ENCODE measurements around the gene DUSP28. TPM values are rescaled to one million over a fixed set of nuclear protein-coding genes. Genes with fewer than 3 reads are reported as not detected.
A peak's percentile ranks its signal among the peaks of the same experiment; 100 is the strongest.

DUSP28 gene
- total and polyA plus RNA-seq, 10 of the 15 experiments (the other 5 are each of a cell fraction or from before 2014, with no cell fraction given) = 2.5 to 12.5 (median 6.4) TPM

DNA sequence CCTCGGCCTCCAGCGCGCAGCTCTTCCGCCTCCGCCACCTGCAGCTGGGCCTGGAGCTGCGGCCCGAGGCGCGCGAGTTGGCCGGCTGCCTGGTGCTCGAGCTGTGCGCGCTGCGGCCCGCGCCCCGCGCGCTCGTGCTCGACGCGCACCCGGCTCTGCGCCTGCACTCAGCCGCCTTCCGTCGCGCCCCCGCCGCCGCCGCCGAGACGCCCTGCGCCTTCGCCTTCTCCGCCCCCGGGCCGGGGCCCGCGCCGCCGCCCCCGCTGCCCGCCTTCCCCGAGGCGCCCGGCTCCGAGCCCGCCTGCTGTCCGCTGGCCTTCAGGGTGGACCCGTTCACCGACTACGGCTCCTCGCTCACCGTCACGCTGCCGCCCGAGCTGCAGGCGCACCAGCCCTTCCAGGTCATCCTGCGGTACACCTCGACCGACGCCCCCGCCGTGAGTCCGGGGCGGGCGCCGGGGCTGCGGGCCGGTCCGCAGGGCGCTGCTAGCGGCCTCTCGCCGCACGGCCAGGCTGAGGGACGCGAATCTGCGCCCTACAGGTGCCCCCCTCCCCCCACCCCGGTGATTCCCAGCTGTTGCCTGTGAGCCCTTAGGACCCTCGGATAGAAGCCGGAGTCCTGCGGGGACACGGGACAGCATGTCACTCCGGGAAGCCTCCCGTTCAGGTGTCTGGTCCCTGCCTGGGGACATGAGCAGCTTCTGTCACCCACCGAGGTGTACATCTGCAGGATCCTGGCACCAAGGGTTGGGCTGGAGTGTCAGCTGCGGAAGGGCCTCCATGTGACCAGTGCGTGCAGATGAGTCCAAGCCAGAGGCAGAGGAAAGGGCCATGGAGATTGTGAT, 8.7 kb downstream of the DUSP28 start (continued):
- 0 out of 2 replicates have a peak, but pooled peaks have one; percentile 29 for TF ChIP-seq POLR2AphosphoS2 (IDR thresholded peaks at IDR 0.05; ENCODE audit: low read depth, low read length)
- TF ChIP-seq BRCA1 (IDR thresholded peaks at IDR 0.05; ENCODE audit: low read depth, low read length) = no peak
- TF ChIP-seq, protein P1, sequence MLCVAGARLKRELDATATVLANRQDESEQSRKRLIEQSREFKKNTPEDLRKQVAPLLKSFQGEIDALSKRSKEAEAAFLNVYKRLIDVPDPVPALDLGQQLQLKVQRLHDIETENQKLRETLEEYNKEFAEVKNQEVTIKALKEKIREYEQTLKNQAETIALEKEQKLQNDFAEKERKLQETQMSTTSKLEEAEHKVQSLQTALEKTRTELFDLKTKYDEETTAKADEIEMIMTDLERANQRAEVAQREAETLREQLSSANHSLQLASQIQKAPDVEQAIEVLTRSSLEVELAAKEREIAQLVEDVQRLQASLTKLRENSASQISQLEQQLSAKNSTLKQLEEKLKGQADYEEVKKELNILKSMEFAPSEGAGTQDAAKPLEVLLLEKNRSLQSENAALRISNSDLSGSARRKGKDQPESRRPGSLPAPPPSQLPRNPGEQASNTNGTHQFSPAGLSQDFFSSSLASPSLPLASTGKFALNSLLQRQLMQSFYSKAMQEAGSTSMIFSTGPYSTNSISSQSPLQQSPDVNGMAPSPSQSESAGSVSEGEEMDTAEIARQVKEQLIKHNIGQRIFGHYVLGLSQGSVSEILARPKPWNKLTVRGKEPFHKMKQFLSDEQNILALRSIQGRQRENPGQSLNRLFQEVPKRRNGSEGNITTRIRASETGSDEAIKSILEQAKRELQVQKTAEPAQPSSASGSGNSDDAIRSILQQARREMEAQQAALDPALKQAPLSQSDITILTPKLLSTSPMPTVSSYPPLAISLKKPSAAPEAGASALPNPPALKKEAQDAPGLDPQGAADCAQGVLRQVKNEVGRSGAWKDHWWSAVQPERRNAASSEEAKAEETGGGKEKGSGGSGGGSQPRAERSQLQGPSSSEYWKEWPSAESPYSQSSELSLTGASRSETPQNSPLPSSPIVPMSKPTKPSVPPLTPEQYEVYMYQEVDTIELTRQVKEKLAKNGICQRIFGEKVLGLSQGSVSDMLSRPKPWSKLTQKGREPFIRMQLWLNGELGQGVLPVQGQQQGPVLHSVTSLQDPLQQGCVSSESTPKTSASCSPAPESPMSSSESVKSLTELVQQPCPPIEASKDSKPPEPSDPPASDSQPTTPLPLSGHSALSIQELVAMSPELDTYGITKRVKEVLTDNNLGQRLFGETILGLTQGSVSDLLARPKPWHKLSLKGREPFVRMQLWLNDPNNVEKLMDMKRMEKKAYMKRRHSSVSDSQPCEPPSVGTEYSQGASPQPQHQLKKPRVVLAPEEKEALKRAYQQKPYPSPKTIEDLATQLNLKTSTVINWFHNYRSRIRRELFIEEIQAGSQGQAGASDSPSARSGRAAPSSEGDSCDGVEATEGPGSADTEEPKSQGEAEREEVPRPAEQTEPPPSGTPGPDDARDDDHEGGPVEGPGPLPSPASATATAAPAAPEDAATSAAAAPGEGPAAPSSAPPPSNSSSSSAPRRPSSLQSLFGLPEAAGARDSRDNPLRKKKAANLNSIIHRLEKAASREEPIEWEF (IDR thresholded peaks at IDR 0.05; ENCODE audit: insufficient replicate concordance, low read depth, low read length) = no peak
- TF ChIP-seq GATAD2B (conservative IDR thresholded peaks at IDR 0.05; ENCODE audit: low read depth) = no peak; the same call in 1 of the 2 replicates
- TF ChIP-seq NFYB (IDR thresholded peaks at IDR 0.05; ENCODE audit: insufficient read depth, low read depth, low read length) = no peak
- TF ChIP-seq BACH1 (IDR thresholded peaks at IDR 0.05; ENCODE audit: borderline replicate concordance) = peak; percentile 36; the same call in 1 of the 2 replicates
- TF ChIP-seq IKZF2 (IDR thresholded peaks at IDR 0.05) = no peak
- peak; percentile 83 for TF ChIP-seq TCF3 (IDR thresholded peaks at IDR 0.05; ENCODE audit: borderline replicate concordance, insufficient read depth, low read depth, low read length)
- TF ChIP-seq SIN3A (IDR thresholded peaks at IDR 0.05; ENCODE audit: low read depth, low read length) = no peak
- TF ChIP-seq NFYA (IDR thresholded peaks at IDR 0.05; ENCODE audit: borderline replicate concordance, low read depth, low read length) = no peak
- no peak for TF ChIP-seq RCOR1 (conservative IDR thresholded peaks at IDR 0.05; ENCODE audit: low read depth, low read length)
- no peak for TF ChIP-seq SREBF1 (IDR thresholded peaks at IDR 0.05; ENCODE audit: low read length)
- TF ChIP-seq, protein P2, sequence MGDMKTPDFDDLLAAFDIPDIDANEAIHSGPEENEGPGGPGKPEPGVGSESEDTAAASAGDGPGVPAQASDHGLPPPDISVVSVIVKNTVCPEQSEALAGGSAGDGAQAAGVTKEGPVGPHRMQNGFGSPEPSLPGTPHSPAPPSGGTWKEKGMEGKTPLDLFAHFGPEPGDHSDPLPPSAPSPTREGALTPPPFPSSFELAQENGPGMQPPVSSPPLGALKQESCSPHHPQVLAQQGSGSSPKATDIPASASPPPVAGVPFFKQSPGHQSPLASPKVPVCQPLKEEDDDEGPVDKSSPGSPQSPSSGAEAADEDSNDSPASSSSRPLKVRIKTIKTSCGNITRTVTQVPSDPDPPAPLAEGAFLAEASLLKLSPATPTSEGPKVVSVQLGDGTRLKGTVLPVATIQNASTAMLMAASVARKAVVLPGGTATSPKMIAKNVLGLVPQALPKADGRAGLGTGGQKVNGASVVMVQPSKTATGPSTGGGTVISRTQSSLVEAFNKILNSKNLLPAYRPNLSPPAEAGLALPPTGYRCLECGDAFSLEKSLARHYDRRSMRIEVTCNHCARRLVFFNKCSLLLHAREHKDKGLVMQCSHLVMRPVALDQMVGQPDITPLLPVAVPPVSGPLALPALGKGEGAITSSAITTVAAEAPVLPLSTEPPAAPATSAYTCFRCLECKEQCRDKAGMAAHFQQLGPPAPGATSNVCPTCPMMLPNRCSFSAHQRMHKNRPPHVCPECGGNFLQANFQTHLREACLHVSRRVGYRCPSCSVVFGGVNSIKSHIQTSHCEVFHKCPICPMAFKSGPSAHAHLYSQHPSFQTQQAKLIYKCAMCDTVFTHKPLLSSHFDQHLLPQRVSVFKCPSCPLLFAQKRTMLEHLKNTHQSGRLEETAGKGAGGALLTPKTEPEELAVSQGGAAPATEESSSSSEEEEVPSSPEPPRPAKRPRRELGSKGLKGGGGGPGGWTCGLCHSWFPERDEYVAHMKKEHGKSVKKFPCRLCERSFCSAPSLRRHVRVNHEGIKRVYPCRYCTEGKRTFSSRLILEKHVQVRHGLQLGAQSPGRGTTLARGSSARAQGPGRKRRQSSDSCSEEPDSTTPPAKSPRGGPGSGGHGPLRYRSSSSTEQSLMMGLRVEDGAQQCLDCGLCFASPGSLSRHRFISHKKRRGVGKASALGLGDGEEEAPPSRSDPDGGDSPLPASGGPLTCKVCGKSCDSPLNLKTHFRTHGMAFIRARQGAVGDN (IDR thresholded peaks at IDR 0.05) = 0 out of 2 replicates have a peak, but pooled peaks have one; percentile 27
- TF ChIP-seq DPF2 (IDR thresholded peaks at IDR 0.05) = peak; percentile 61; the same call in 1 of the 2 replicates
- no peak for TF ChIP-seq KLF5 (IDR thresholded peaks at IDR 0.05; ENCODE audit: partially characterized antibody)
- TF ChIP-seq, protein P3, sequence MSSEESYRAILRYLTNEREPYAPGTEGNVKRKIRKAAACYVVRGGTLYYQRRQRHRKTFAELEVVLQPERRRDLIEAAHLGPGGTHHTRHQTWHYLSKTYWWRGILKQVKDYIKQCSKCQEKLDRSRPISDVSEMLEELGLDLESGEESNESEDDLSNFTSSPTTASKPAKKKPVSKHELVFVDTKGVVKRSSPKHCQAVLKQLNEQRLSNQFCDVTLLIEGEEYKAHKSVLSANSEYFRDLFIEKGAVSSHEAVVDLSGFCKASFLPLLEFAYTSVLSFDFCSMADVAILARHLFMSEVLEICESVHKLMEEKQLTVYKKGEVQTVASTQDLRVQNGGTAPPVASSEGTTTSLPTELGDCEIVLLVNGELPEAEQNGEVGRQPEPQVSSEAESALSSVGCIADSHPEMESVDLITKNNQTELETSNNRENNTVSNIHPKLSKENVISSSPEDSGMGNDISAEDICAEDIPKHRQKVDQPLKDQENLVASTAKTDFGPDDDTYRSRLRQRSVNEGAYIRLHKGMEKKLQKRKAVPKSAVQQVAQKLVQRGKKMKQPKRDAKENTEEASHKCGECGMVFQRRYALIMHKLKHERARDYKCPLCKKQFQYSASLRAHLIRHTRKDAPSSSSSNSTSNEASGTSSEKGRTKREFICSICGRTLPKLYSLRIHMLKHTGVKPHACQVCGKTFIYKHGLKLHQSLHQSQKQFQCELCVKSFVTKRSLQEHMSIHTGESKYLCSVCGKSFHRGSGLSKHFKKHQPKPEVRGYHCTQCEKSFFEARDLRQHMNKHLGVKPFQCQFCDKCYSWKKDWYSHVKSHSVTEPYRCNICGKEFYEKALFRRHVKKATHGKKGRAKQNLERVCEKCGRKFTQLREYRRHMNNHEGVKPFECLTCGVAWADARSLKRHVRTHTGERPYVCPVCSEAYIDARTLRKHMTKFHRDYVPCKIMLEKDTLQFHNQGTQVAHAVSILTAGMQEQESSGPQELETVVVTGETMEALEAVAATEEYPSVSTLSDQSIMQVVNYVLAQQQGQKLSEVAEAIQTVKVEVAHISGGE (CRISPR knock-in tag; IDR thresholded peaks at IDR 0.05) = no peak
